HG02678 (cell line): ENCODE data around the gene ATP6V1G2.
A peak's percentile ranks its signal among the peaks of the same experiment; 100 is the strongest.
"Not testable (repeated sequence)": the region's sequence is repeated elsewhere in the genome, so short reads cannot be mapped to it uniquely, and the experiment has no call there.

Source experiments
- ATAC-seq: cut with Tn5 transposase; IDR thresholded peaks from one replicate; pipeline ENCODE4 v1.9.1; 2021; ENCODE audit warnings: mild to moderate bottlenecking, moderate library complexity; ENCODE audit not compliant: unreplicated experiment

The ATP6V1G2 gene

DNA sequence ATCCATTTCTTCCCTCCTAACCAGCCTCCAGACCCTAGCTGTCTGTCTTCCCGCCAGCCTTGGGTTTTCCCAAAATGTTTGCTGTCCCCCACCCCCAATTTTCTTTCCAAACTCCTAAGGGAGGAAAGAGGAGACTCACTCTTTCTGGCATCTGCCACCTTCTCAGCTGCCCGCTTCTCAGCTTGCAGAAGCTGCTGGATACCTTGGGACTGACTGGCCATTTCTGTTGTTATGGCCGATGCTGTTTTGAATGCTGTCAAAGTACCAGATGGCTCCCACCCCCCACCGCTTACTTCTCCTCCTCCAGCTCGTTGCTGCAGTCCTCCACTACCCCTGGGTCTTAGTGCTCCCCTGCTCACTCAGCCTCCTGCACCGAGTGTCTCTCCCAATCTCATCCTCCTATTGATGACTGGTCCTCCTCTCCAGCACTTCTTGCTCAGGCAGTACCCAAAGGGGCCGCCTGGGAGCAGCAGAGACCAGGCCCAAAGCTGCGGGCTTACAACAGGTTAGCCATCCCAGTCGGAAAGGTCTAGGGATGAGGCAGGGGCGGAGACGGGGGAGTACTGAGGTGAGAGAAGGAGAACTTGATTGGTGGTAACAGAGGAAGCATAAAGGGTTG is at the start of gene ATP6V1G2:
Gene ATP6V1G2, minus strand, starts transcription at position 270 of the 619 bp plus-strand sequence. Its CDS starts 49 bp downstream, at position 221.
- ATAC-seq = peak; percentile 42

DNA sequence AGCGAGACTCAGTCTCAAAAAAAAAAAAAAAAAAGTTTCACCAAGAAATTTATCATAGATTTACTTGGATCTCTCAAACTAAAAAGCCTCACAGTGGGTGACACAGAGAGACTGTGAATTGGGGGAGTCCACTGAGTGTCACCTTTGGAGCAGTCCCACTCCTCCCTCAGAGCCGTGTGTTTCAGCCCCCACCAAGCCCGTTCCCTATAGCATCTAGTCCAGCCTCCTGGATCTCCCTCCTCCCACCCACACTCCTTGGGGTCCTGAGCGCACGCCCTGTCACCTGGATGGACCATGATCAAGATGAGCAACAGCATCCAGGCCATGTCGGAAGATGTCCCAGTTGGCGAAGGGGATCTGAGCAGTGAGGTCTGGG is 46.0 kb upstream of the ATP6V1G2 start:
- ATAC-seq = no peak

DNA sequence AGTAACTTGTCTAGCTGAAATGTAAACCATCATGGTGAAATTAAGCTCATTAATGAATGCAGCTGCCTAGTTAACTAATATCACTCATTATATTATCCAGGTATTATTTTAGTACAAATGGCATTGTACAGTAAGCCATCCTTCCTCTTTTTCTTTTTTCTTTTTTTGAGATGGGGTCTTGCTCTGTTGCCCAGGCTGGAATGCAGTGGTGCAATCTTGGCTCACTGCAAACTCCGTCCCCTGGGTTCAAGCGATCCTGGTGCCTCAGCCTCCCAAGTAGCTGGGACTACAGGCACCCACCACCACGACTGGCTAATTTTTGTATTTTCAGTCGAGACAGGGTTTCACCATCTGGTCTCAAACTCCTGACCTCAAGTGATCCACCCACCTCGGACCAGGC is 44.3 kb upstream of the ATP6V1G2 start:
- ATAC-seq = not testable (repeated sequence)

DNA sequence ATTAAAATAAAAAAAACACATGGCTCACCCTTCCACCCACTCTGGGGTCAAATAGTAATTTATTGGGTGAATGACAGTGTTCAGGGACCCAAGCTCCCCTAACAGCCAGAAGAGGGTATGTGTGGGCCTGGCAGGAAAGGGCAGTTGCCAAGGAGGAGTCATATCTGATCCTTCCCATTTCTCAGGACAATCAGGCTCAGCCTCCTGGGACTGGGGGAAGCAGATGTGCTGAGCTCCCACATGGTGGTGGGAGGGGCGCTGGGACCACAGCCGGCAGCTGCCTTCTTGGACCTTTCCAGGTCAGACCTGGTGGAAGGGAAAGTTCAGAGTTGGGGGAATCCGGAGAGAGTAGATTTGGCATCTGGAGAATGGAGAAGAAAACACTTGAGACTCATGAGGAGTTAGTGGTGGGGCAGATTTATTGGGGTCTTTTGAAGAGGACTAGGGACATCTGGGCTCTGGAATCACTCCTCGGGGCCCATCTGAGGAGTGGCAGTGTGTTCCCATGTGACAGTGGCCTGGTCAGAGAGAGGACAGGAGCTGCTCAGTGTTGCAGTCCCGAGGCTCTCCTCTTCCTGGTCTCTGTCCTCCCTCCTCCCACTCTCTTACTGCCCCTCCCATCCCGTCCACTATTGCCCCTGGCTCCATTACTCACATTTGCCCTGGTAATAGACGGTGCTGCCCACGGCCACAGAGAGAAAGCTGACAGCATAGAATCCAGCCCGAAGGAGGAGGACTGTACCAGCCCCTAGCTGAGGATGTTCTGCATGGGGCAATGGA is 42.7 kb upstream of the ATP6V1G2 start:
- ATAC-seq = no peak

DNA sequence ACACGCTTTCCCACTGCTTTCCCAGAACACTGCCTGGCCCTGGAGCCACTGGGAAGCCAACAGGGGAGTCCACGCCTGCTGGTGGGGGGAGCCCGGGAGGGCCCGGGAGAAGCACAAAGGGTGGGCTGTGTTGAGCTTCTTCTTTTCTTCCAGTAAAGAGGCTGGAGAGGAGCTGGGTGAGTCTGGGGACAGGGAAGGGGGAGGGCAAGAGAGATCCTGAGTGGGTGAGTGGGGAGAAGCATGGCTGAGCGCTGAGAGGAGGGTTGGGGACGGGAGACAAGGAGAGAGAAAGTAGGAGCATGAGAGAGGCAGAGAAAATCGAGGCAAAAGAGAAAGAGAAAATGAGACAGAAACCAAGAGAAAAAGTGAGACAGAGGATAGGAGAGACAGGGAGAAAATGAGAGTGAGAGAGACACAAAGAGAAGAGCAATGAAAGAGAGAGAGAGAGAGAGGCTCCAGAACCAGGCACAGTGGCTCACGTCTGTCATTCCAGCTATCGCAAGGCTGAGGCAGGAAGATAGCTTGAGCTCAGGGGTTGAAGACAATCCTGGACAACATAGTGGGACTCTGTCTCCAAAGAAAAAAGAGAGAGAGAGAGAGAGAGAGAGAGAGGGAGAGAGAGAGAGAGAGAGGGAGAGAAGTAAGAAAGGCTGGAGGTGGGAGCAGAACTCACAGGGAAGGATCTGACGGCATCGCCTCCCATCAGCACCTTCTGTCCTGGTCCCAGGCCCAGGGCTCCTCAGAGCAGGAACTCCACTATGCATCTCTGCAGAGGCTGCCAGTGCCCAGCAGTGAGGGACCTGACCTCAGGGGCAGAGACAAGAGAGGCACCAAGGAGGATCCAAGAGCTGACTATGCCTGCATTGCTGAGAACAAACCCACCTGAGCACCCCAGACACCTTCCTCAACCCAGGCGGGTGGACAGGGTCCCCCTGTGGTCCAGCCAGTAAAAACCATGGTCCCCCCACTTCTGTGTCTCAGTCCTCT is 41.7 kb upstream of the ATP6V1G2 start:
- no peak for ATAC-seq

DNA sequence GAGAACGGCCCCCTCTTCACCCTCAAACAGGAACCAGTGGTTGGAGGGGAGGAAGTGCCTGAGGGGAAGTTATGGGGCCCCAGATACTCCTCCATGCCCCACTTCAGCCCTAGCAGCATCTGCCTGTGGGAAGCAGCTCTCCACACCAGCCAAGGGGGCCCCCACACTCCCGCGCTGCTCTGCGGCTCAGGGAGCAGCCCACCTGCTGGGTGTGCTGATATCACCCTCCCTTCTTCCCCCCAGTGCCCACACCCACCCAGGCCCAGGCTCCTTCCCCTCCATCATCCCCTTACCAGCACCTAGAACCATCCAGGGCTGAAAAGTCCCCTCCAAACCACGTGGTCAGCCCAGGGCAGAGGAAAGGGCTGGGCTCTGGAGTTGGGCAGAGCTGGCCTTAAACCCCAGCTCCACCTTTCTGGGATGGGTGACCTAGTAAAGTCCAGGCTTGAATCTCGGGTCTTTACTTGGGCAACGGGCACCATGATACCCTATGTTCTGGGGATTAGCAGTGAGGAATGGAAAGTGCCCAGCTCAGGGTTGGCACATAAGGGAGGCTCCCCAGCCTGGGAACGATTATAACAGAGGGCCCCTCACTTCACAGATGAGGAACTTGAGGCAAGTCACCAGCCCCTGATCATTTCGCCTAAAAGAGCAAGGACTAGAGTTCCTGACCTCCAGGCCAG is 40.3 kb upstream of the ATP6V1G2 start:
- no peak for ATAC-seq

DNA sequence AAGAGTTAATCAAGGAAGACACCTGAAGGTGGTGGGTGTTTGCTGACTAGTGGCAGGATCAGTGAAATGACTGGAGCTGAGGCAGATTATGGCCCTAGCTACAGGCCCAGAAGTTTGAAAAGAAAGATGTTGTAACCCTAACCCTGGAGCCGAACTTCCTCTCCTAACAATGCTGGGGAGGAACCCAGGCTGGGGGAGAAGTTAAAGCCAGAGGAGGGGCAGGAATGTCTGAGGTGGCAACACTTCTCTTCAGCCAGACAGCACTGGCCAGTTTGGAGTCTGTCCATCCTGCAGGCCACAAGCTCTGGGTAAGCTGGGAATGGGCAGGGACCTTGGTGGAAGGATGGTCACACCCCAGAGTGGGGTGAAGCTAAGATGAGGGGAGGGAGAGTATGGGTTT is 39.6 kb upstream of the ATP6V1G2 start, which contains the start of gene LST1:
Gene LST1, plus strand, starts transcription at position 270 of the 400 bp plus-strand sequence. CDS start 1,023 bp downstream, outside the sequence.
- no peak for ATAC-seq

DNA sequence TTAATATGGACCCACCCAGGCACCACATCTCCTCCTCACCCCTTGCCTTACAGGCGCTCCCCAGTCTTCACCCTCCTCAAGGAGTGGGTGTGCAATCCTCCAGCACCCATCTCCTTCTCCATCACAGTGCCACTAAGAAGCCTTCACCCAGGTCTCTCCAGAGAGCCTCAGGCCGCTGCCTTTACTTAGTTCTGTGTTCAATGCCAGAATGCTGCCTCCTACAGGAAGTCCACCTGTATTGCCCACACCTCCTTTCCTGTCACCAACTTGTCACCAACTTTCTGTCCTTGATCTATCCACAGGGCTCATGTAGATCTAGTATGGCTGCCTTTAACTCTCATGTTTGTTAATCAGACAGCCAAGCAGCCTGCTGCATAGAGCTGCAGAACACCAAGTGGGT is 39.1 kb upstream of the ATP6V1G2 start:
- ATAC-seq = no peak

DNA sequence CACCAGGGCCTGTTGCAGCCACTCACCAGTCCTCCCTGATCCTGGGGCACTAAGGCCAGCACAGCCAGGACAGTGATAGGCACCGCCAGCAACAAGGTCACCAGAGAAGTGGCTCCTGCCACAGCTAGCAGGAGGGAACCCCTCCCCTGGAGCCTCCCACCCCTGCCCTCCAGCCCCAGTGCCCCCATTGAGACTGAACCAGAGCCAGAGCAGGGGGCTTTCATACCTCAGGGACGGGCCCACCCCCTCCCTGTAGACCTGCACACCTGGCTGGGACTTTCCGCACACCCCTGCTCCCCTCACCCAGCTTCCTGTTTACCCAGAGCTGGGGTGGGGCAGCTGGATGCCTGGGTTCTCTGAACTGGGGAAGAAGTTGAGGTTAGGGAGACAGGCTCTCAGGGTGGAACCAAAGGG is 35.8 kb upstream of the ATP6V1G2 start, which contains the start of gene LTB:
Gene LTB, minus strand, starts transcription at position 195 of the 414 bp plus-strand sequence. Its CDS starts 7 bp downstream, at position 188.
- no peak for ATAC-seq

DNA sequence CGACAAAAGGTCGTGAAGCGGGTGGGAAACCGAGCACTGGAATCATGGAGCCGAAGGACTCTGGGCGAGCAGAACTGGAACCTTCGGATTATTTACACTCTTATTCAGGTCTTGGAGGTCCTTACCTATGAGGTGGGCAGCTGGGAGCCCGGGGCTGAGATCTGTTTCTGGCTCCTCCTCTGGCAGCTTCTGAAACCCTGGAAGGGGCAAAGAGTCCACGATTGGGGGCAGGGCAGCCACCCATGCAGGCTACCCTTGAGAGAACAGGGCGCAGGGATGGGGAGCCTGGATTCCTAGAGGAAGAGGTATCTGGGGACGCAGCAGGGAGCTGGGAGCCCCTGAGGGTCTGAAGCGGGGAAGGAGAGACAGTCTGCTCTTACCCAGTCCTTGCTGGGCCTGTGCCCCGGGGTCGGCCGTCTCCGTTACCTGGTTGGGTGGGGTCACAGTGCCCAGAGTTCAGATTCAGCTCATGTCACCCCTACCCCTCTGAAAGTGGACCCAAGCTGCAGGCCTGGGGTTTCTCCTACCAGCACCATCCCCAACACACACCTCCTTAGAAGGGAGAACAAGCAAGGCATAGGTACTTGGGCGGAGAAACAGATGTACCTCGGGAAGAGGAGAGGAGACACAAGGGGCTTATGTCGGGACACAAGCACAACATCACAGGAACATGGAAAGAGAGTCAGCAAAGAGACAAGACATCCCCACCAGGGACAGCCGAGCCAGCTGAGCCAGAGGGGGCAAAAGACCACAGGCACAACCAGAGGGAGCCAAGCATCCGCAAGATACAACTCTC is 35.2 kb upstream of the ATP6V1G2 start:
- no peak for ATAC-seq

DNA sequence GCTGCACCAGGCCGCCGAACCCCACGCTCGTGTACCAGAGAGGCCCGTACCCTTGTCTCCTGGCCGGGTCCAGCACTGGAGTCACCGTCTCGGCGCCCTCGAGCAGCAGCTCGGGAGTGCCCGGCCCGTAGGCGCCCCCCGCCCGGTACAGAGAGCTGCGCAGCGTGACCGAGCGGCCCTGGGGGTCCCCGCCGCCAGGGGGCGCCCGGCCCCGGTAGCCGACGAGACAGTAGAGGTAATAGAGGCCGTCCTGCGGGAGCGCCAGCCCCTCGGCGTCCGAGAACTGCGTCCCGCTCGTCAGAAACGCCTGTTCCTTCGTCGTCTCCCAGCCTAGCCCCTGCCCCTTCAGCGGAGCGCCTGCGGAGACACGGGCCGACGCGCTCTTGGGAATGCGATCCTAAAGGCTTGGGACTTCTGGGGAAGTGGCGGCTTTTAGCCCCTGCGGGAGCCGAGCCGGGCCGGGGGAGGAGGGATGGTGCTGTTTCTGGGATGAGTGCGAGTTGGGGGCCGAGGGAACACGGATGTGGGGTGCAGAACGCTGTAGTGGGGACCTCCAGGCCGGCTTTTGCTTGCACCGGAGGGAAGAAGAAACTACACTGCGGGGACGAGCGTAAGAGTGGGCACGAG is 34.5 kb upstream of the ATP6V1G2 start:
- ATAC-seq = peak; percentile 65

DNA sequence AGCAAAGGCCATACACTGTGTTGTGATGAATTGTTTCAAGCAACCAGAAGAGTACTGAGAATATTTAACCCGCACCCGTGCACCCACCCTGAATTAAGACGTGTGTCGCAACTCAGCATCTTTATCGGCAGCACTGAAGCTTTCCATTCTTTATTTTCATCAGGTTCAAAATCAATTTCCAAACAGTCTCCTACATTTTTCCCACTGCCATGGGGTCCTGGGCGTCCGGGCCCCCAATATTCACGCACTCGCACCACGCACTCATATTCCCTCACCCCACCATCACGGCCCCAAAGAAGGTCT is 34.0 kb upstream of the ATP6V1G2 start:
- ATAC-seq = no peak

DNA sequence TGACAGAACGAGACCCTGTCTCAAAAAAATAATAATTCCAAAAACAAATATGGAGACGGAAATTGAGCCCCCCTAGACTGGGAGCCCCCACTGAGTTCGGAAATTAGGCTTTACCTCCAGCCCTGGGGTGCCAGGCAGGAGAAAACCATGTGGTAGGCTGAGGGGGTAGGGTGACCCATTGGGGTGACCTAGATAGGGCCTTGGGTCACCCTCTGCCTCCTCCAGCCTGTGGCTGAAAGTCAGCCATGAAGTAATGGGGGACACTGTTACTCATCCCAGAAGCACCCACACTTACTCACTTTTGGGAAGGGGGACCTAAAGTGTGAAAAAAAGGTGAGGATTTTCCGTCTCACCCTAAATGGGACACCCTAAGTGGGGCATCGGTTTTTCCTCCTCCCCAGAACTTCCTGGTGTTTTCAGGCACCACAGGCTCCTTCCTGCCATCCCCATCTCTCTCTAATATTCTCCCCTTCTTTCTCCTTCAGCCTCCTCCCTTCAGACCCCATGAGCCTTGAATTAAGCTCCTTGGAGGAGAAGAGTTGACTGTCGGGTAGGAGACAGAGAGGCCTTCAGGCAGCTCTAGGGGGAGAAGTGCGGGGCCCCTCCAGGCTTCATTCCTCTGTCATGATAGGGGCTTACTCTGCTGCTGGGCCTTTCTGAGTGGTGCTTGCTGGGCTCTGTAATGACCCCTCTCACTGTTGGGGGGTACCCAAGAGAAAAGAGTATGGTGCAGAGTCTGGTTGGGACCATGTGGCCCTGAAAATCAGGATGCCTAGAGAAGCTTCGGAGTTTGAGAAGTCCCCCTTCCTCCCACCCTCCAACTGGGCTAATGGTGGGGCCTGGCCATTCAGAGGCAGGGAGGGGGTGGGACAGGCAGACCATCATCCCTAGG is 33.4 kb upstream of the ATP6V1G2 start:
- no peak for ATAC-seq

DNA sequence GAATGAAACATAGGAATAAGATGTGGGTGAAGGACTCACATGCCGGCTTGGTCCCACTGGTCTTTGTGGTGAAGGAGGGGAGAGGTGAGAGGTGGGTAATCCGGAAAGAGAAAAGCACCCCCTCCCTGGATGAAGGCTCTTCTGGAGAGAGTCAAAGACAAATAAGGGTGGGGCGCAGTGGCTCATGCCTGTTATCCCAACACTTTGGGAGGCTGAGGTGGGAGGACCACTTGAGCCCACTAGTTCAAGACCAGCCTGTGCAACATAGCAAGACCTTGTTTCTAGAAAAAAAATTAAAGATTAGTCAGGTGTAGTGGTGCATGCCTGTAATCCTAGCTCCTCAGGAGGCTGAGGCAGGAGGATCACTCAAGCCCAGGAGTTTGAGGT is 32.7 kb upstream of the ATP6V1G2 start:
- ATAC-seq = no peak

DNA sequence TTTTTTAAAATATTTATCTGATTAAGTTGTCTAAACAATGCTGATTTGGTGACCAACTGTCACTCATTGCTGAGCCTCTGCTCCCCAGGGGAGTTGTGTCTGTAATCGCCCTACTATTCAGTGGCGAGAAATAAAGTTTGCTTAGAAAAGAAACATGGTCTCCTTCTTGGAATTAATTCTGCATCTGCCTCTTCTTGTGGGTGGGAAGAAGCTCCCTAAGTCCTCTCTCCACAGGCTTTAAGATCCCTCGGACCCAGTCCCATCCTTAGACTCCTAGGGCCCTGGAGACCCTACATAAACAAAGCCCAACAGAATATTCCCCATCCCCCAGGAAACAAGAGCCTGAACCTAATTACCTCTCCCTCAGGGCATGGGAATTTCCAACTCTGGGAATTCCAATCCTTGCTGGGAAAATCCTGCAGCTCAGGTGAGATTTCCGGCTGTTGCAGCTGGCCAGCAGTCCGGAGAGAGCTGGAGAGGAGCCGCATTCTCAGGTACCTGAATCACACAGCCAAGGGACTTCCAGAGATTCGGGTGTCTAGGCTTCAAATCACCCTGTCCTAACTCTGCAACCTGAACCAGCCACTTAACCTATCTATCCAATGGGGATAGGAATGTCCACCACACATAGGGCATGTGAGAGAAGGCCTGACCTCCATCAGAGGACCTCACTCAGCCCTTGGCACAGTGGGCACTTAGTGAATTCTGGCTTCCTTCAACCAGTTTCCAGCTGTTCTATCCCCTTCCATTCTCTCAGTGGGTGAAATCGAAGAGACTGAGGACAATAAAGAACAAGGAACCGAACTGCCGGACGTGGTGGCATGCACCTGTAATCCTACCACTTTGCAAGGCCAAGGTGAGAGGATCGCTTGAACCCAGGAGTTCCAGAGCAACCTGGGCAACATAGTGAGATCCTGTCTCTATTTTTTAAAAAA is 32.0 kb upstream of the ATP6V1G2 start:
- no peak for ATAC-seq

DNA sequence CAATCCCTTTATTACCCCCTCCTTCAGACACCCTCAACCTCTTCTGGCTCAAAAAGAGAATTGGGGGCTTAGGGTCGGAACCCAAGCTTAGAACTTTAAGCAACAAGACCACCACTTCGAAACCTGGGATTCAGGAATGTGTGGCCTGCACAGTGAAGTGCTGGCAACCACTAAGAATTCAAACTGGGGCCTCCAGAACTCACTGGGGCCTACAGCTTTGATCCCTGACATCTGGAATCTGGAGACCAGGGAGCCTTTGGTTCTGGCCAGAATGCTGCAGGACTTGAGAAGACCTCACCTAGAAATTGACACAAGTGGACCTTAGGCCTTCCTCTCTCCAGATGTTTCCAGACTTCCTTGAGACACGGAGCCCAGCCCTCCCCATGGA is 31.2 kb upstream of the ATP6V1G2 start:
- ATAC-seq = no peak

DNA sequence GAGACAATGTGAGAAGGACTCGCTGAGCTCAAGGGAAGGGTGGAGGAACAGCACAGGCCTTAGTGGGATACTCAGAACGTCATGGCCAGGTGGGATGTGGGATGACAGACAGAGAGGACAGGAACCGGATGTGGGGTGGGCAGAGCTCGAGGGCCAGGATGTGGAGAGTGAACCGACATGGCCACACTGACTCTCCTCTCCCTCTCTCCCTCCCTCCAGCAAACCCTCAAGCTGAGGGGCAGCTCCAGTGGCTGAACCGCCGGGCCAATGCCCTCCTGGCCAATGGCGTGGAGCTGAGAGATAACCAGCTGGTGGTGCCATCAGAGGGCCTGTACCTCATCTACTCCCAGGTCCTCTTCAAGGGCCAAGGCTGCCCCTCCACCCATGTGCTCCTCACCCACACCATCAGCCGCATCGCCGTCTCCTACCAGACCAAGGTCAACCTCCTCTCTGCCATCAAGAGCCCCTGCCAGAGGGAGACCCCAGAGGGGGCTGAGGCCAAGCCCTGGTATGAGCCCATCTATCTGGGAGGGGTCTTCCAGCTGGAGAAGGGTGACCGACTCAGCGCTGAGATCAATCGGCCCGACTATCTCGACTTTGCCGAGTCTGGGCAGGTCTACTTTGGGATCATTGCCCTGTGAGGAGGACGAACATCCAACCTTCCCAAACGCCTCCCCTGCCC is 30.6 kb upstream of the ATP6V1G2 start:
- no peak for ATAC-seq
